GM18507 (cell line): Measurements from ENCODE around the gene ENSA.
"Not testable (repeated sequence)": the region's sequence is repeated elsewhere in the genome, so short reads cannot be mapped to it uniquely, and the experiment has no call there.

Experiments used
- DNase-seq: peaks from one replicate; pipeline ENCODE4 v3.0.0; 2011; ENCODE audit warnings: low read depth; ENCODE audit not compliant: insufficient read length; ENCODE audit errors: extremely low spot score
- FAIRE-seq: peaks from 2 replicates; lab custom pipeline; 2011; peaks lifted over from hg19 to GRCh38; lab: Jason Lieb, UNC

The ENSA gene

GRCh38 chr1:150596095-150596892 is 33.1 kb downstream of the ENSA start:
- no peak for FAIRE-seq
- DNase-seq = no peak

GRCh38 chr1:150582371-150582770 is 47.0 kb downstream of the ENSA start:
- DNase-seq (no peak), FAIRE-seq (no peak)

GRCh38 chr1:150581962-150582361 is 47.5 kb downstream of the ENSA start:
- DNase-seq, FAIRE-seq: not testable (repeated sequence)

- not testable (repeated sequence) for FAIRE-seq, DNase-seq
Observed at GRCh38 chr1:150581437-150581836, 48.0 kb downstream of the ENSA start.

GRCh38 chr1:150580966-150581365 is 48.4 kb downstream of the ENSA start:
- not testable (repeated sequence) for FAIRE-seq, DNase-seq

- FAIRE-seq (no peak), DNase-seq (no peak)
Observed at GRCh38 chr1:150579945-150580642, 49.3 kb downstream of the ENSA start.

GRCh38 chr1:150579110-150579944 is 50.1 kb downstream of the ENSA start, which contains the start of gene MCL1:
MCL1 (minus strand) TSS chr1:150579610; CDS start chr1:150579530, 80 bp downstream.
- FAIRE-seq (peak; percentile 75), DNase-seq (peak; percentile 88)

GRCh38 chr1:150578272-150579109 is 50.9 kb downstream of the ENSA start:
- DNase-seq = no peak
- no peak for FAIRE-seq

- FAIRE-seq (no peak), DNase-seq (no peak)
Observed at GRCh38 chr1:150577557-150578271, 51.7 kb downstream of the ENSA start.

- FAIRE-seq (no peak), DNase-seq (no peak)
Observed at GRCh38 chr1:150576794-150577556, 52.4 kb downstream of the ENSA start.

- DNase-seq = no peak
- no peak for FAIRE-seq
Observed at GRCh38 chr1:150576367-150576711, 53.1 kb downstream of the ENSA start.

GRCh38 chr1:150575518-150576366 is 53.7 kb downstream of the ENSA start:
- FAIRE-seq (no peak), DNase-seq (no peak)

GRCh38 chr1:150575072-150575489 is 54.3 kb downstream of the ENSA start:
- DNase-seq = no peak
- no peak for FAIRE-seq

- DNase-seq (no peak), FAIRE-seq (no peak)
Observed at GRCh38 chr1:150574260-150575071, 54.9 kb downstream of the ENSA start.

GRCh38 chr1:150573648-150574071 is 55.8 kb downstream of the ENSA start:
- not testable (repeated sequence) for FAIRE-seq, DNase-seq
